SK-N-MC (cell line): ENCODE data around the gene MINK1.

ENCODE experiments used
- EZH2 ChIP-seq: fragments of 200-600 bp; sonication (generic); IDR thresholded peaks from one replicate; pipeline ENCODE4 v1.6.1; 2017; ENCODE audit warnings: antibody characterized with exemption
- FOXP2 ChIP-seq: optimal IDR thresholded peaks from 2 replicates; pipeline ENCODE3; 2011; ENCODE audit warnings: mild to moderate bottlenecking, moderate library complexity; ENCODE audit not compliant: insufficient read depth; ENCODE audit errors: extremely low read length, control extremely low read depth
- POLR2AphosphoS5 ChIP-seq: IDR thresholded peaks from 2 replicates; pipeline ENCODE4 v1.6.1; 2012; ENCODE audit warnings: mild to moderate bottlenecking, low read depth, low read length, borderline replicate concordance

- TF ChIP-seq POLR2AphosphoS5 (no peak), FOXP2 (no peak), EZH2 (no peak)
Measured at GRCh38 chr17:4786516-4786915, 46.6 kb upstream of the MINK1 start.
